Erythroblast (primary cell): Measurements from ENCODE around the gene EPOP.

ENCODE experiments used
- GATA1 ChIP-seq: IDR thresholded peaks from 2 replicates; pipeline ENCODE4 v1.6.1; 2011; ENCODE audit warnings: low read depth, mild to moderate bottlenecking, control low read depth, low read length, moderate library complexity
- POLR2A ChIP-seq: IDR thresholded peaks from 2 replicates; pipeline ENCODE4 v1.6.1; 2011; ENCODE audit warnings: mild to moderate bottlenecking, low read length

DNA sequence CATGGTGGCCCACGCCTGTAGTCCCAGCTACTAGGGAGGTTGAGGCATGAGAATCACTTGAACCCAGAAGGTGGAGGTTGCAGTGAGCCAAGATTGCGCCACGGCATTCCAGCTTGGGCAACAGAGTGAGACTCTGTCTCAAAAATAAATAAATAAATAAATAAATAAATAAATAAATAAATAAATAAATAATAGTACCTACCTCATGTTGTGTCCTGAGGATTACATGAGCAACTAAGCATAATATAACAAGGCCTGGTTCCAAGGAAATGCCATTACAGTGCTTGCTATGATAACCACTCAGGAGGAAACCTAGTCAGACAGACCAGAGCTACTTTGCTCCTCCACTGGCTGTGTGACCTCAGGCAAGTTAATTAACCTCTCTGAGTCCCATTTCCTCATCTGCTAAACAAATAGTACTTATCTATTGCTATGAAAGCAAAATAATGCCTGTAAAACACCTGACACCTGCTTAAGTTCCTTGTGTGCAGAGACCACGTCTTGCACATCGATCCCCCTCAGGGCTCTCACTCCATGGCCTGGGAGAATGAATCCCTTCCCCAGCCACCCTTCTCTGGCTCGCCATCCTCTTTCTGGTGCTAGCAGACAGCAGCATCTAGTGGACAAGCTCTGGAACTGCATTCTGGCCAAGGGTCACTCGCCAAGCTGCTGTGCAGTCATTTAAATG lies 7.5 kb downstream of the EPOP start:
- TF ChIP-seq POLR2A, result no peak
- TF ChIP-seq GATA1, result no peak
